ENCODE results near the gene RASAL1. TPM values are rescaled to one million over a fixed set of nuclear protein-coding genes. Genes with fewer than 3 reads are reported as not detected.

RASAL1 gene
- total RNA-seq, 1 donor, result not detected

DNA sequence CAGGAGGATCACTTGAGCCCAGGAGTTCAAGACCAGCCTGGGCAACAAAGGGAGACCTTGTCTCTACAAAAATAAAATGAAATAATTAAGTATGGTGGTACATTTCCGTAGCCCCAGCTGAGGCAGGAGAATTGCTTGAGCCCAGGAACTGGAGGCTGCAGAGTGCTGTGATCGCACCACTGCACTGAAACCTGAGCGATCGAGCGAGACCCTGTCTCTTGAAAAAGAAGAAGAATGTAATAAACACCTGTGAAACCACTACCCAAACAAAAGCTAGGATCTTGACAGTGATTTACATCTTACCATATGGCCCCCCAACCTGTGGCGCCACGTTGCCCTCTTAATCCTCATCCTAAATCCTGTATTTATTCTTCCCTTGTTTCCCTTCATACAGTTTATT is 84.8 kb downstream of the RASAL1 start:
- Histone ChIP-seq H4K20me1 (ENCODE audit: insufficient read depth, low read length) (no peaks in the 10 kb centered on the region), H3K9me3 (ENCODE audit: low read depth, low read length) (no peaks in the 10 kb centered on the region), H3K79me2 (ENCODE audit: insufficient read depth, low read length) (no peaks in the 10 kb centered on the region), H3K4me1 (ENCODE audit: insufficient read depth, low read length) (no peaks in the 10 kb centered on the region), H3K4me3 (ENCODE audit: insufficient read depth, low read length) (no peak overlapping the region), H3K36me3 (ENCODE audit: insufficient read depth, low read length) (no peaks in the 10 kb centered on the region), H3K27me3 (ENCODE audit: insufficient read depth, low read length) (peaks cover 23% of the 10 kb centered on the region), H2AFZ (ENCODE audit: low read length) (no peak overlapping the region), H3K4me2 (ENCODE audit: insufficient read depth, low read length) (no peak overlapping the region), H3K27ac (ENCODE audit: low read depth, low read length) (no peak overlapping the region)
- TF ChIP-seq, protein P1, sequence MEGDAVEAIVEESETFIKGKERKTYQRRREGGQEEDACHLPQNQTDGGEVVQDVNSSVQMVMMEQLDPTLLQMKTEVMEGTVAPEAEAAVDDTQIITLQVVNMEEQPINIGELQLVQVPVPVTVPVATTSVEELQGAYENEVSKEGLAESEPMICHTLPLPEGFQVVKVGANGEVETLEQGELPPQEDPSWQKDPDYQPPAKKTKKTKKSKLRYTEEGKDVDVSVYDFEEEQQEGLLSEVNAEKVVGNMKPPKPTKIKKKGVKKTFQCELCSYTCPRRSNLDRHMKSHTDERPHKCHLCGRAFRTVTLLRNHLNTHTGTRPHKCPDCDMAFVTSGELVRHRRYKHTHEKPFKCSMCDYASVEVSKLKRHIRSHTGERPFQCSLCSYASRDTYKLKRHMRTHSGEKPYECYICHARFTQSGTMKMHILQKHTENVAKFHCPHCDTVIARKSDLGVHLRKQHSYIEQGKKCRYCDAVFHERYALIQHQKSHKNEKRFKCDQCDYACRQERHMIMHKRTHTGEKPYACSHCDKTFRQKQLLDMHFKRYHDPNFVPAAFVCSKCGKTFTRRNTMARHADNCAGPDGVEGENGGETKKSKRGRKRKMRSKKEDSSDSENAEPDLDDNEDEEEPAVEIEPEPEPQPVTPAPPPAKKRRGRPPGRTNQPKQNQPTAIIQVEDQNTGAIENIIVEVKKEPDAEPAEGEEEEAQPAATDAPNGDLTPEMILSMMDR (IDR thresholded peaks at IDR 0.05; ENCODE audit: extremely low read depth, low read depth, low read length), result no peak
- no peak for DNase-seq (ENCODE audit: insufficient read length, low spot score, missing footprints)

DNA sequence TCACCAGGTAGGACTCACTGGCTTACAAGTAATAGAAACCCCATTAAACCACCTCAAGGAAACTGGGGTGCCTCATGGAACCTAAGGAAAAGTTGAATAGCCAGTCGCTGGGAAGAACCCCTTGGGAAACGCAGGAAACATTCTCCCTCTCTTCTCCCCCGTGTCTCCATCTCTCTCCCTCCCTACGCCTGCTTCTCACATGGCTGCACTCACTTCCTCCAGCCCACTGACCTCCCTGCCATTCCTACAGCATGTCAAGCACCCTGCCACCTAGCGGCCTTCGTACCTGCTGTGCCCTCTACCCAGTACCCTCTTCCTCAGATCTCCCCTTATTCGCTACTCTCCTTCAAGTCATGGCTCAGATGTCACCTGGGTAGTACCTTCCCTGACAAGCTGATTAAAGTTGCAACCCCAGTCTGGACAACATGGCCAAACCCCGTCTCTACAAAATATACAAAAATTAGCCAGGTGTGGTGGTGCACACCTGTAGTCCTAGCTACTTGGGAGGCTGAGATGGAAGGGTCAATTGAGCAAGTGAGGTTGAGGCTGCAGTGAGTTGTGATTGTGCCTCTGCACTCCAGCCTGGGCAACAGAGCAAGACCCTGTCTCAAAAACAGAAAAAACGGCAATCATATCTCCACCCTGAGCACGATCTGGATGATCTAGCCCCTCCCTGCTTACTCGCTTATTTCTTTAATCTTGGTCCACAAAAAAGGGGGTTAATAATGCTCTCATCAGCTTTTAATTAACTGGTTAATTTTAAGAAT is 85.4 kb downstream of the RASAL1 start:
- Histone ChIP-seq H3K4me3 (ENCODE audit: insufficient read depth, low read length) (no peak overlapping the region), H3K9me3 (ENCODE audit: low read depth, low read length) (no peaks in the 10 kb centered on the region), H3K36me3 (ENCODE audit: insufficient read depth, low read length) (no peaks in the 10 kb centered on the region), H3K27ac (ENCODE audit: low read depth, low read length) (no peak overlapping the region), H3K4me2 (ENCODE audit: insufficient read depth, low read length) (no peak overlapping the region), H3K4me1 (ENCODE audit: insufficient read depth, low read length) (no peaks in the 10 kb centered on the region), H2AFZ (ENCODE audit: low read length) (no peak overlapping the region), H4K20me1 (ENCODE audit: insufficient read depth, low read length) (no peaks in the 10 kb centered on the region), H3K27me3 (ENCODE audit: insufficient read depth, low read length) (peaks cover 18% of the 10 kb centered on the region), H3K79me2 (ENCODE audit: insufficient read depth, low read length) (no peaks in the 10 kb centered on the region)
- TF ChIP-seq, protein P1 (IDR thresholded peaks at IDR 0.05; ENCODE audit: extremely low read depth, low read depth, low read length), result no peak
- peak; percentile 84 for DNase-seq (ENCODE audit: insufficient read length, low spot score, missing footprints)

Small RNA genes lying within 50 kb of the gene (small RNA-seq; reads per million reads assigned to genes)
- not detected for gene MIR7106
- gene RF00019, result not detected

Other genes starting within 250 kb of the RASAL1 start
- gene OAS1, start 228.8 kb downstream of the RASAL1 start, total RNA-seq, result 0.59 and 3.6 TPM in 2 replicates
- 1.8 and 6.9 TPM in 2 replicates for gene OAS3, start 197.3 kb downstream of the RASAL1 start, total RNA-seq
- gene OAS2, start 157.2 kb downstream of the RASAL1 start, total RNA-seq, result 8.3 and 18.1 TPM in 2 replicates
- gene DTX1, start 79.0 kb downstream of the RASAL1 start, total RNA-seq, result under 0.01 TPM in 2 replicates
- not detected in 2 replicates for gene CFAP73, start 14.0 kb upstream of the RASAL1 start, total RNA-seq
- 40.2 and 49.5 TPM in 2 replicates for gene DDX54, start 49.7 kb upstream of the RASAL1 start, total RNA-seq
- gene RITA1, start 50.0 kb upstream of the RASAL1 start, total RNA-seq, result 20.0 and 22.4 TPM in 2 replicates
- gene TPCN1, start 85.7 kb upstream of the RASAL1 start, total RNA-seq, result 25.7 and 28.9 TPM in 2 replicates
- 16.5 and 19.5 TPM in 2 replicates for gene SLC8B1, start 199.3 kb upstream of the RASAL1 start, total RNA-seq
- 64.8 and 69.1 TPM in 2 replicates for gene PLBD2, start 222.8 kb upstream of the RASAL1 start, total RNA-seq

Measured in osteoblast (primary cell).